IMR-90 (cell line): ENCODE results near the gene IMMT. TPM values are rescaled to one million over a fixed set of nuclear protein-coding genes. Genes with fewer than 3 reads are reported as not detected.

Experiments
- ATAC-seq: fragments of 200-7000 bp; cut with Tn5 transposase; 2 replicates; pipeline ENCODE4 v1.9.1; 2020; ENCODE audit warnings: low read depth, mild to moderate bottlenecking, moderate library complexity
- BruUV-seq: library from RNA; stranded (reverse); fragments of 400-500 nt; replicated peaks from 2 replicates; lab custom pipeline; 2021; lab: Mats Ljungman, UMichigan
- CTCF ChIA-PET: fragments of 300-600 bp; formaldehyde crosslinking; extraction: SDS; loops from one replicate; lab custom pipeline; 2021; ENCODE audit warnings: antibody characterized with exemption; lab: Yijun Ruan, JAX
- POLR2A ChIA-PET: fragments of 300-600 bp; sonication (Branson Sonifier 250); formaldehyde crosslinking; loops from one replicate; lab custom pipeline; 2022; ENCODE audit warnings: antibody characterized with exemption; ENCODE audit not compliant: unreplicated experiment; lab: Charles Lee
- DNase-seq: peaks from one replicate; pipeline ENCODE4 v3.0.0; 2013
- H2AFZ ChIP-seq: replicated peaks from 2 replicates; pipeline ENCODE3; 2013; ENCODE audit warnings: low read length, mild to moderate bottlenecking; ENCODE audit not compliant: poor library complexity
- H2AK5ac ChIP-seq: 2 replicates; pipeline ENCODE4 v1.6.1; 2013; ENCODE audit warnings: low read depth, low read length, inconsistent platforms
- H2AK9ac ChIP-seq: replicated peaks from 2 replicates; pipeline ENCODE3; 2013; ENCODE audit warnings: mild to moderate bottlenecking, low read depth, low read length, moderate library complexity; ENCODE audit not compliant: poor library complexity
- H2BK120ac ChIP-seq: 2 replicates; pipeline ENCODE4 v1.6.1; 2013; ENCODE audit warnings: low read depth, low read length, inconsistent platforms
- H2BK15ac ChIP-seq: 3 replicates; pipeline ENCODE4 v1.6.1; 2013; ENCODE audit warnings: low read depth, low read length, inconsistent platforms
- H2BK20ac ChIP-seq: 2 replicates; pipeline ENCODE4 v1.6.1; 2013; ENCODE audit warnings: low read depth, mild to moderate bottlenecking, inconsistent platforms, low read length, moderate library complexity
- H2BK5ac ChIP-seq: 2 replicates; pipeline ENCODE4 v1.6.1; 2013; ENCODE audit warnings: mild to moderate bottlenecking, low read depth, low read length, inconsistent platforms; ENCODE audit not compliant: poor library complexity, severe bottlenecking
- H3K14ac ChIP-seq: replicated peaks from 2 replicates; pipeline ENCODE4 v1.6.1; 2013; ENCODE audit warnings: low read depth, low read length, inconsistent platforms
- H3K18ac ChIP-seq: 2 replicates; pipeline ENCODE4 v1.6.1; 2013; ENCODE audit warnings: low read depth, low read length, control low read depth
- H3K23ac ChIP-seq: 2 replicates; pipeline ENCODE4 v1.6.1; 2013; ENCODE audit warnings: low read depth, low read length, inconsistent platforms
- H3K27ac ChIP-seq: 2 replicates; pipeline ENCODE4 v1.5.1; 2013; ENCODE audit warnings: mild to moderate bottlenecking, control low read depth, low read length; ENCODE audit not compliant: insufficient read depth
- H3K27me3 ChIP-seq: 2 replicates; pipeline ENCODE4 v1.6.1; 2013; ENCODE audit warnings: low read length; ENCODE audit not compliant: control insufficient read depth, insufficient read depth
- H3K36me3 ChIP-seq: 2 replicates; pipeline ENCODE4 v1.6.1; 2013; ENCODE audit warnings: low read length, mixed read lengths; ENCODE audit not compliant: control insufficient read depth, insufficient read depth
- H3K4ac ChIP-seq: 2 replicates; pipeline ENCODE4 v1.6.1; 2013; ENCODE audit warnings: low read depth, low read length, inconsistent platforms
- H3K4me1 ChIP-seq: 2 replicates; pipeline ENCODE4 v1.6.1; 2013; ENCODE audit warnings: low read length, mixed read lengths; ENCODE audit not compliant: control insufficient read depth, insufficient read depth
- H3K4me2 ChIP-seq: 2 replicates; pipeline ENCODE4 v1.6.1; 2013; ENCODE audit warnings: low read depth, mild to moderate bottlenecking, control low read depth, low read length, moderate library complexity
- H3K4me3 ChIP-seq: 2 replicates; pipeline ENCODE4 v1.5.1; 2013; ENCODE audit warnings: low read depth, mild to moderate bottlenecking, control low read depth, low read length, moderate library complexity; ENCODE audit not compliant: insufficient read depth
- H3K56ac ChIP-seq: 2 replicates; pipeline ENCODE4 v1.6.1; 2013; ENCODE audit warnings: low read length, inconsistent platforms; ENCODE audit not compliant: insufficient read depth; ENCODE audit errors: extremely low read depth
- H3K79me1 ChIP-seq, 2 experiments: 2 replicates each; pipeline ENCODE4 v1.6.1; 2013; ENCODE audit warnings: low read length in 2 of 2, inconsistent platforms in 1 of 2, low read depth in 1 of 2
- H3K9ac ChIP-seq: 2 replicates; pipeline ENCODE4 v1.6.1; 2013; ENCODE audit warnings: low read depth, low read length, control low read depth
- H3K9me1 ChIP-seq: 2 replicates; pipeline ENCODE4 v1.6.1; 2013; ENCODE audit warnings: low read length, inconsistent platforms; ENCODE audit not compliant: insufficient read depth
- H3K9me3 ChIP-seq: 2 replicates; pipeline ENCODE4 v1.6.1; 2013; ENCODE audit warnings: low read length; ENCODE audit not compliant: control insufficient read depth, insufficient read depth
- H4K20me1 ChIP-seq: 2 replicates; pipeline ENCODE4 v1.6.1; 2013; ENCODE audit warnings: low read length, inconsistent platforms; ENCODE audit not compliant: insufficient read depth
- H4K5ac ChIP-seq: 2 replicates; pipeline ENCODE4 v1.6.1; 2013; ENCODE audit warnings: mild to moderate bottlenecking, low read depth, low read length, control low read depth
- H4K8ac ChIP-seq, 2 experiments: 2 replicates each; pipeline ENCODE4 v1.6.1; 2013; ENCODE audit warnings: low read depth in 2 of 2, low read length in 2 of 2, control low read depth in 1 of 2, inconsistent platforms in 1 of 2
- H4K91ac ChIP-seq: 2 replicates; pipeline ENCODE4 v1.6.1; 2013; ENCODE audit warnings: low read depth, low read length, inconsistent platforms; ENCODE audit not compliant: insufficient read depth
- BHLHE40 ChIP-seq: fragments of 150-350 bp; IDR thresholded peaks from 2 replicates; pipeline ENCODE4 v1.6.1; 2016; ENCODE audit warnings: mild to moderate bottlenecking, low read depth, low read length
- CEBPB ChIP-seq: IDR thresholded peaks from 2 replicates; pipeline ENCODE4 v1.6.1; 2012; ENCODE audit warnings: low read depth, low read length, improper control_type of control experiment
- CHD1 ChIP-seq: IDR thresholded peaks from 2 replicates; pipeline ENCODE4 v1.6.1; 2012; ENCODE audit warnings: low read depth, low read length, improper control_type of control experiment
- MAFK ChIP-seq: IDR thresholded peaks from 2 replicates; pipeline ENCODE4 v1.6.1; 2012; ENCODE audit warnings: low read depth, low read length, improper control_type of control experiment
- MXI1 ChIP-seq: IDR thresholded peaks from 2 replicates; pipeline ENCODE4 v1.6.1; 2012; ENCODE audit warnings: low read depth, mild to moderate bottlenecking, low read length, moderate library complexity, borderline replicate concordance
- NFE2L2 ChIP-seq: fragments of 150-350 bp; IDR thresholded peaks from 2 replicates; pipeline ENCODE4 v1.6.1; 2016; ENCODE audit warnings: low read depth, mild to moderate bottlenecking, low read length
- POLR2A ChIP-seq: IDR thresholded peaks from 2 replicates; pipeline ENCODE4 v1.6.1; 2012; ENCODE audit warnings: mild to moderate bottlenecking, low read depth, low read length
- RAD21 ChIP-seq: IDR thresholded peaks from 2 replicates; pipeline ENCODE4 v1.6.1; 2012; ENCODE audit warnings: low read length, improper control_type of control experiment
- RCOR1 ChIP-seq: IDR thresholded peaks from 2 replicates; pipeline ENCODE4 v1.6.1; 2012; ENCODE audit warnings: mild to moderate bottlenecking, low read length, improper control_type of control experiment; ENCODE audit not compliant: insufficient replicate concordance
- SMC3 ChIP-seq: fragments of 150-350 bp; IDR thresholded peaks from 2 replicates; pipeline ENCODE4 v1.6.1; 2016; ENCODE audit warnings: low read depth, mild to moderate bottlenecking, antibody characterized with exemption, low read length, moderate library complexity
- WGBS, 2 experiments: methylation state at CpG; one replicate each; pipeline versions ENCODE4 v1.1.5 to v1.1.7; 2013; ENCODE audit warnings: missing lambda C conversion rate in 2 of 2; ENCODE audit not compliant: insufficient read length in 1 of 2; ENCODE audit errors: extremely low coverage in 2 of 2; 5-methylcytosine and 5-hydroxymethylcytosine counted together
- dilution Hi-C: fragments of 300-500 bp; cut with HindIII; formaldehyde crosslinking; loops from one replicate; pipeline ENCODE4 v1.14.3; 2018; ENCODE audit warnings: low sequenced_read_pairs; ENCODE audit not compliant: unreplicated experiment
- in situ Hi-C: fragments of 300-500 bp; cut with MboI; formaldehyde crosslinking; loops from 3 replicates; pipeline ENCODE4 v1.14.3; 2019; ENCODE audit warnings: low sequenced_read_pairs, inconsistent platforms, mixed read lengths
- intact Hi-C: fragments of 100-400 bp; cut with micrococcal nuclease; formaldehyde crosslinking; loops from 2 replicates; pipeline ENCODE4 v1.10.0; 2022
- polyA plus RNA-seq, 3 experiments: library from polyadenylated mRNA; depleted of rRNA; stranded (reverse); fragments of >200 nt; gene quantifications; 2 replicates each; pipeline ENCODE4 v1.2.3, GENCODE V29; 2012; ENCODE audit warnings: low replicate concordance in 1 of 3
- total RNA-seq: library from RNA; depleted of rRNA; stranded (reverse); fragments of >200 nt; gene quantifications from 2 replicates; pipeline ENCODE4 v1.2.3, GENCODE V29; 2012
- TF ChIP-seq, protein P1 (sequence below): conservative IDR thresholded peaks from 2 replicates; pipeline ENCODE4 v1.5.1; 2012; ENCODE audit warnings: mild to moderate bottlenecking, low read depth, low read length, improper control_type of control experiment

The IMMT gene
- total and polyA plus RNA-seq, 2 of the 4 experiments (the other 2 are of a cell fraction) = 50.5 to 87.3 TPM

GRCh38 chr2:86123328-86123925 is 71.8 kb downstream of the IMMT start:
- H3K27me3 ChIP-seq = no peaks in the 10 kb centered on the region
- no peak overlapping the region for H3K27ac ChIP-seq
- DNase-seq (no peak), ATAC-seq (no peak)
- H3K14ac ChIP-seq = no peak overlapping the region
- no peak overlapping the region for H2BK20ac ChIP-seq
- no peak overlapping the region for H3K9ac ChIP-seq
- no peak overlapping the region for H4K91ac ChIP-seq
- H2AK9ac ChIP-seq = no peak overlapping the region
- no peak overlapping the region for H3K4me3 ChIP-seq
- H3K56ac ChIP-seq = no peak overlapping the region
- no peak overlapping the region for H3K18ac ChIP-seq
- intact Hi-C loops = no loop called here
- H3K4me1 ChIP-seq = no peaks in the 10 kb centered on the region
- H4K20me1 ChIP-seq = no peaks in the 10 kb centered on the region
- H2BK15ac ChIP-seq = no peak overlapping the region
- in situ Hi-C loops = no loop called here
- no peaks in the 10 kb centered on the region for H3K9me3 ChIP-seq
- H2BK5ac ChIP-seq = no peak overlapping the region
- TF ChIP-seq POLR2A = no peak
- TF ChIP-seq NFE2L2 = no peak
- no peak for TF ChIP-seq SMC3
- TF ChIP-seq, protein P1, sequence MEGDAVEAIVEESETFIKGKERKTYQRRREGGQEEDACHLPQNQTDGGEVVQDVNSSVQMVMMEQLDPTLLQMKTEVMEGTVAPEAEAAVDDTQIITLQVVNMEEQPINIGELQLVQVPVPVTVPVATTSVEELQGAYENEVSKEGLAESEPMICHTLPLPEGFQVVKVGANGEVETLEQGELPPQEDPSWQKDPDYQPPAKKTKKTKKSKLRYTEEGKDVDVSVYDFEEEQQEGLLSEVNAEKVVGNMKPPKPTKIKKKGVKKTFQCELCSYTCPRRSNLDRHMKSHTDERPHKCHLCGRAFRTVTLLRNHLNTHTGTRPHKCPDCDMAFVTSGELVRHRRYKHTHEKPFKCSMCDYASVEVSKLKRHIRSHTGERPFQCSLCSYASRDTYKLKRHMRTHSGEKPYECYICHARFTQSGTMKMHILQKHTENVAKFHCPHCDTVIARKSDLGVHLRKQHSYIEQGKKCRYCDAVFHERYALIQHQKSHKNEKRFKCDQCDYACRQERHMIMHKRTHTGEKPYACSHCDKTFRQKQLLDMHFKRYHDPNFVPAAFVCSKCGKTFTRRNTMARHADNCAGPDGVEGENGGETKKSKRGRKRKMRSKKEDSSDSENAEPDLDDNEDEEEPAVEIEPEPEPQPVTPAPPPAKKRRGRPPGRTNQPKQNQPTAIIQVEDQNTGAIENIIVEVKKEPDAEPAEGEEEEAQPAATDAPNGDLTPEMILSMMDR = no peak
- TF ChIP-seq MAFK = no peak
- TF ChIP-seq RCOR1 = no peak
- TF ChIP-seq CEBPB = no peak
- no peak for TF ChIP-seq RAD21
- no peak for TF ChIP-seq BHLHE40
- no peak for TF ChIP-seq MXI1
- no peak for TF ChIP-seq CHD1
- dilution Hi-C loops = no loop called here
- H2AFZ ChIP-seq = no peak overlapping the region
- no peak overlapping the region for H4K8ac ChIP-seq
- no peak overlapping the region for H4K5ac ChIP-seq
- H3K23ac ChIP-seq = no peak overlapping the region; the same call in 1 of the 2 replicates
- peaks cover 10 to 11% of the 10 kb centered on the region in 2 experiments; a peak in 3 of 4 replicates for H3K79me1 ChIP-seq
- H3K36me3 ChIP-seq = peaks cover 61% of the 10 kb centered on the region
- no peak overlapping the region for H3K4ac ChIP-seq
- BruUV-seq = no TSS peak
- H3K9me1 ChIP-seq = no peaks in the 10 kb centered on the region
- H2AK5ac ChIP-seq = no peak overlapping the region
- ChIA-PET POLR2A (no interaction called here), CTCF (no interaction called here)
- H2BK120ac ChIP-seq = no peak overlapping the region
- no peak overlapping the region for H3K4me2 ChIP-seq
- WGBS, 2 experiments = 100% methylated on average over 1 of the region's 5 CpGs; no CpG with 5 or more reads in 1 of the 2 experiments
